IPS-20b (cell line): ENCODE data around the gene IQSEC1.

Experiments used
- H3K27ac ChIP-seq: one replicate; pipeline ENCODE4 v1.5.1; 2013; ENCODE audit warnings: low read length
- H3K27me3 ChIP-seq: 2 replicates; pipeline ENCODE4 v1.6.1; 2013; ENCODE audit warnings: mild to moderate bottlenecking, low read length, inconsistent platforms; ENCODE audit not compliant: insufficient read depth
- H3K36me3 ChIP-seq: 2 replicates; pipeline ENCODE4 v1.6.1; 2013; ENCODE audit warnings: low read depth, mild to moderate bottlenecking, inconsistent platforms, low read length, moderate library complexity; ENCODE audit not compliant: insufficient read depth
- H3K4me1 ChIP-seq: 2 replicates; pipeline ENCODE4 v1.6.1; 2013; ENCODE audit warnings: mild to moderate bottlenecking, control low read depth, inconsistent platforms, low read length, moderate library complexity; ENCODE audit not compliant: insufficient read depth
- H3K4me3 ChIP-seq: 2 replicates; pipeline ENCODE4 v1.5.1; 2013; ENCODE audit warnings: mild to moderate bottlenecking, low read length, inconsistent platforms
- H3K9ac ChIP-seq: 2 replicates; pipeline ENCODE4 v1.6.1; 2013; ENCODE audit warnings: low read depth, mild to moderate bottlenecking, inconsistent platforms, low read length, moderate library complexity
- H3K9me3 ChIP-seq: 2 replicates; pipeline ENCODE4 v1.6.1; 2013; ENCODE audit warnings: mild to moderate bottlenecking, low read depth, low read length, inconsistent platforms; ENCODE audit not compliant: insufficient read depth

Gene IQSEC1

GRCh38 chr3:12875857-12876836, 197.1 kb downstream of the IQSEC1 start:
- Histone ChIP-seq H3K9ac (no peak overlapping the region), H3K27ac (no peak overlapping the region), H3K9me3 (no peaks in the 10 kb centered on the region), H3K27me3 (peaks cover 51% of the 10 kb centered on the region), H3K36me3 (no peaks in the 10 kb centered on the region), H3K4me1 (no peaks in the 10 kb centered on the region), H3K4me3 (peak overlapping the region; percentile 60; the same call in 1 of the 2 replicates)

DNA sequence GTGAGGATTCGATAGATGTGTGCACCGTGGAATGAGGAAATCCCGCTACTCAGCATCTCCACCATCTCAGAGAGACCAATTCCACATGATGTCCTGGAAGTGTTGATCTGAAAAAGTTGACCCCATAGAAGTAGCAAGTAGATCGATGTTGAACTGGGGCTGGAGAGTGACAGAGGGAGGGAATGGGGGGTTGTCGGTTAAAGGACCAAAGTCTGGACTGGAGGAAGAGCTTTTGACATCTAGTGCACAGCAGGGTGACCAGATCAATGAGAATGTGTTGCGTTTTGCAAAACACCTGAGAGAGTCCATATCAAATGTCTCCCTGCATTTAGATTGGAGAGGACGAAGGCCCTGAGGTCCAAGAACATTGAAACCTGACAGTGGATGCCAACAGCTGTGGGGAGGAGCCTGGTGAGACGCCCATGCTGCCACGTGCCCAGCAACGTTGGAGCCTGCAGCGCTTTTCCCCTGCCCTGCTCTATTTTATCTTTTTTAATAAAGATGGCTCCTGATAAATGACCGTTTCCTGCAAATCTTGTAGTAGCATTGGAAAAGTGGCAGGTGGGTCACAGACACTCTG, 201.7 kb downstream of the IQSEC1 start:
- Histone ChIP-seq H3K4me3 (no peak overlapping the region), H3K4me1 (no peaks in the 10 kb centered on the region), H3K27me3 (peaks cover 71% of the 10 kb centered on the region), H3K9me3 (no peaks in the 10 kb centered on the region), H3K9ac (no peak overlapping the region), H3K36me3 (no peaks in the 10 kb centered on the region), H3K27ac (no peak overlapping the region)

DNA sequence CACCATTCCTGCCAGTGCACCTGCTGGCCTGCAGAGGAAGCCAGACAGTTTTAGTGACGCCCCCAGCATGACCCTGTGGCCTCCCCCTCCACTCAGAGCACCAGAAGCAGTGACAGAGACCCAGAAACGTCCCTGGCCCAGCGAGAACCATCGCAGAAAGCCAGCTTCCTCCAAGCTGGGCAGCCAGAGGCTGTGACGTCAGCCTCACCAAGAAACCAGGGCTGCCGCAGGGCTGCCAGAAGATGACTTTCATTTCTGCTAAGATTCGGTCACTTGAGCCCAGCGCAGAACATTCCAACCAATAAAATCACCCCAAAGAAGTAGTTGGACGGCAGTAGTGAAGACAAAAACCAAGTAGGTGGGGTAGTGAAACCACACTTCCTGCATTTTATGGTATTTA, 202.3 kb downstream of the IQSEC1 start:
- no peaks in the 10 kb centered on the region for H3K9me3 ChIP-seq
- H3K9ac ChIP-seq, result no peak overlapping the region
- no peaks in the 10 kb centered on the region for H3K4me1 ChIP-seq
- peaks cover 70% of the 10 kb centered on the region for H3K27me3 ChIP-seq
- no peaks in the 10 kb centered on the region for H3K36me3 ChIP-seq
- no peak overlapping the region for H3K27ac ChIP-seq
- no peak overlapping the region for H3K4me3 ChIP-seq

DNA sequence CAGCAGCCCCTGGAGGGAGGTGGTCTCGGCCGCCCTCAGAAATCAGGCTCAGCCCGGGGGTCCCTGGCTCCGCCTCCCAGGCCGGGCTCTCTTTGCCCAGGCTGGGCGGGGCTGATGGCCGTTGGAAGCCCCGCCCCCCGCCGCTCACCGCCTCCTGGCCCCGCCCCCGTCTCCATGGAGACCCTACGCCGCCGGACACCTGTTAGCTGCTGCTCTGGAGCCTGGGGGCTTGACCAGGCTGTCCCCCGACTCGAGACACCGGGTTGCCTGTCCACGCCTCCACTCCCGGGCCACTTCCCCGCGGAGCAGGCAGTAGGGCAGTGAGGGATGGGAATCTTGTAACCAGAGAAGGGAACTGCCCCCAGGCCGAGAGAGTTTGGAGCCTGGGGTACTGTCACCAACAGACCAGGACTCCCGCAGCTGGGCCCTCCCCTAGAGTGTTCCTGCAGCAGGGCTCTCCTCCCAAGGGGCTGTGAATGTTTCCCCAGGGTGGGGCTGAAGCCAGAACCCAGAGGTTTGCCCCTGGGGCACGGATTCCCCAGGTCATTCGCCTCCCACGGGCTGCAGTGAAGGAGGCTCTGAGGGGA, 204.1 kb downstream of the IQSEC1 start:
- Histone ChIP-seq H3K4me3 (peak overlapping the region; percentile 66), H3K9ac (no peak overlapping the region; the same call in 1 of the 2 replicates), H3K36me3 (no peaks in the 10 kb centered on the region), H3K27ac (no peak overlapping the region), H3K4me1 (no peaks in the 10 kb centered on the region), H3K27me3 (peaks cover 56% of the 10 kb centered on the region), H3K9me3 (peaks cover 7% of the 10 kb centered on the region; the same call in 1 of the 2 replicates)

GRCh38 chr3:12868039-12869034, 204.9 kb downstream of the IQSEC1 start:
- H3K27ac ChIP-seq, result no peak overlapping the region
- H3K4me3 ChIP-seq, result peak overlapping the region; percentile 66
- peaks cover 48% of the 10 kb centered on the region for H3K27me3 ChIP-seq
- H3K9ac ChIP-seq, result peak overlapping the region; percentile 61; the same call in 1 of the 2 replicates
- H3K36me3 ChIP-seq, result no peaks in the 10 kb centered on the region
- H3K9me3 ChIP-seq, result peaks cover 7% of the 10 kb centered on the region; the same call in 1 of the 2 replicates
- no peaks in the 10 kb centered on the region for H3K4me1 ChIP-seq

DNA sequence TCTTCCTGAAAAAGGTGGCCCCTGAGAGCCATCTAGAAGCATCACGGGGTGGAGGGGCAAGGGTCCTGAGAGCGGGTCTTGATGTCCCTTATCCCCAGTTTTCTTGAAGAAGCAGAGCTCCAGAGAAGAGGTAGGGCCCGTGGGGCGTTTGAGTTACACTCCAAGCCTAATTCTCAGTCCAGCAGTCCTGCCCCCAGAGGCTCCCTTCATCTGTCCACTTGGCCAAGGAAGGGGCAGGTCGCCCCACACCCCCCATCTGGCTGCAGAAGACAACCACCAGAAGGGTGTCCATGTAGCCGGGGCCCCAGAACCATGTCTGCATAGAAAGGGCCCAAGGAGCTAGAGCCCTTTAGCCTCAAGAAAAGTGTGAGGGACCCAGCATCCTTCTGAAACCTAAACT, 206.4 kb downstream of the IQSEC1 start:
- H3K27me3 ChIP-seq, result peaks cover 38% of the 10 kb centered on the region
- no peak overlapping the region for H3K4me3 ChIP-seq
- no peak overlapping the region for H3K9ac ChIP-seq
- peaks cover 7% of the 10 kb centered on the region; the same call in 1 of the 2 replicates for H3K9me3 ChIP-seq
- H3K36me3 ChIP-seq, result no peaks in the 10 kb centered on the region
- H3K27ac ChIP-seq, result no peak overlapping the region
- H3K4me1 ChIP-seq, result no peaks in the 10 kb centered on the region

GRCh38 chr3:12865271-12865670, 208.0 kb downstream of the IQSEC1 start:
- Histone ChIP-seq H3K9me3 (peaks cover 7% of the 10 kb centered on the region; the same call in 1 of the 2 replicates), H3K4me1 (no peaks in the 10 kb centered on the region), H3K27me3 (peaks cover 24% of the 10 kb centered on the region), H3K4me3 (no peak overlapping the region), H3K36me3 (no peaks in the 10 kb centered on the region), H3K9ac (no peak overlapping the region), H3K27ac (no peak overlapping the region)

DNA sequence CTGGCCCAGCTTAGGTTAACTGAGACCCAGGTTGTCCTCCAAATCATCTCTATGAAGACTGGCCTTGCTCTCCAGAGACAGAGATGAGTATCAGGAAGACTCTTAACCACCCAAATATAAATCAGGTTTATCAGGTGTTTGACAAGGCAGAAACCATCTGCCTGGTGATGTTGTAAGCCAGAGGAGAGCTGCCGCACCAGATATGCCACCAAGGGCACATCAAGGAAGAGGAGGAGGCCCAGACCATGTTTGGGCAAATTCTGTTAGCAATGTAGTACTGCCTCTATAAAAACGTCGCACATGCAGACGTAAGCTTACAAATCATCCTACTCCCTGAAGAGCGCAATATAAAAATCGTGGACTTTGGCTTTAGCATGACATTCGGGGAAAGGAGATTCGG, 210.8 kb downstream of the IQSEC1 start:
- no peaks in the 10 kb centered on the region for H3K36me3 ChIP-seq
- H3K4me3 ChIP-seq, result no peak overlapping the region
- H3K9ac ChIP-seq, result no peak overlapping the region
- no peaks in the 10 kb centered on the region for H3K4me1 ChIP-seq
- peaks cover 4% of the 10 kb centered on the region; the same call in 1 of the 2 replicates for H3K27me3 ChIP-seq
- H3K9me3 ChIP-seq, result peaks cover 7% of the 10 kb centered on the region; the same call in 1 of the 2 replicates
- H3K27ac ChIP-seq, result no peak overlapping the region

GRCh38 chr3:12861611-12862010, 211.6 kb downstream of the IQSEC1 start:
- no peaks in the 10 kb centered on the region for H3K4me1 ChIP-seq
- H3K36me3 ChIP-seq, result no peaks in the 10 kb centered on the region
- H3K27me3 ChIP-seq, result no peaks in the 10 kb centered on the region; the same call in 1 of the 2 replicates

DNA sequence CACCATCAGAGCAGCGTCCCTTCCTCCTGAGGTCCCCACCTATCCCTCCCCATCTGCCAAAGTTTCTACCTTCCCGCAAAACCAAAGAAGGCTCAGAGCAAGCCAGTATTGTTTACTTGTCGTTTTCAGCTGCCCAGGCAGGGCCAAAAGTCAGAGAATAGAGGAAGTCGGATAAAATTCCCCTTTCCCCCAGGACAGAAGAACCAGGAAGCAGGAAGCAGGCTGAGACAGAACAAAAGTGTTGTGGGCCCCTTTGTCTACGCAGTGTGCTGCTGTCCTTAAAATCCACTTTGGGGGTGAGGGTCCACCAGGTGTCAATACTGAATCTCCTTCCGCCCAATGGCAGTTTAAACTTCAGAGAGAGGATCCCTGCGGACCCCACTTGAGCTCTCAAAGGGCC, 213.4 kb downstream of the IQSEC1 start:
- no peaks in the 10 kb centered on the region for H3K4me1 ChIP-seq
- no peaks in the 10 kb centered on the region for H3K36me3 ChIP-seq
- no peak overlapping the region for H3K4me3 ChIP-seq
- no peak overlapping the region for H3K27ac ChIP-seq
- H3K27me3 ChIP-seq, result peaks cover 8% of the 10 kb centered on the region; the same call in 1 of the 2 replicates
- H3K9ac ChIP-seq, result no peak overlapping the region
- H3K9me3 ChIP-seq, result no peaks in the 10 kb centered on the region

More at GRCh38 chr3:12861611-12862010, 211.6 kb downstream of the IQSEC1 start:
- Histone ChIP-seq H3K9ac (no peak overlapping the region), H3K27ac (no peak overlapping the region), H3K4me3 (no peak overlapping the region), H3K9me3 (peaks cover 7% of the 10 kb centered on the region; the same call in 1 of the 2 replicates)
